Upper lobe of left lung (tissue), 4 donors: Measurements from ENCODE around the gene TRAFD1.

ENCODE experiments used
- POLR2A ChIP-seq, 4 donors: fragments of 450-650 bp; IDR thresholded peaks; one replicate each; pipeline ENCODE4 v1.5.1; 2016 to 2017; ENCODE audit warnings: antibody characterized with exemption in 4 of 4, mild to moderate bottlenecking in 2 of 4
- TF ChIP-seq, protein P1 (sequence below), 6 experiments: fragments of 450-650 bp in 4 of 6; fragments of 200-600 bp in 2 of 6; sonication (generic) in 2 of 6; IDR thresholded peaks; one replicate each; pipeline ENCODE4 v1.5.1; 2016 to 2019; ENCODE audit warnings: antibody characterized with exemption in 6 of 6

- TF ChIP-seq, protein P1, sequence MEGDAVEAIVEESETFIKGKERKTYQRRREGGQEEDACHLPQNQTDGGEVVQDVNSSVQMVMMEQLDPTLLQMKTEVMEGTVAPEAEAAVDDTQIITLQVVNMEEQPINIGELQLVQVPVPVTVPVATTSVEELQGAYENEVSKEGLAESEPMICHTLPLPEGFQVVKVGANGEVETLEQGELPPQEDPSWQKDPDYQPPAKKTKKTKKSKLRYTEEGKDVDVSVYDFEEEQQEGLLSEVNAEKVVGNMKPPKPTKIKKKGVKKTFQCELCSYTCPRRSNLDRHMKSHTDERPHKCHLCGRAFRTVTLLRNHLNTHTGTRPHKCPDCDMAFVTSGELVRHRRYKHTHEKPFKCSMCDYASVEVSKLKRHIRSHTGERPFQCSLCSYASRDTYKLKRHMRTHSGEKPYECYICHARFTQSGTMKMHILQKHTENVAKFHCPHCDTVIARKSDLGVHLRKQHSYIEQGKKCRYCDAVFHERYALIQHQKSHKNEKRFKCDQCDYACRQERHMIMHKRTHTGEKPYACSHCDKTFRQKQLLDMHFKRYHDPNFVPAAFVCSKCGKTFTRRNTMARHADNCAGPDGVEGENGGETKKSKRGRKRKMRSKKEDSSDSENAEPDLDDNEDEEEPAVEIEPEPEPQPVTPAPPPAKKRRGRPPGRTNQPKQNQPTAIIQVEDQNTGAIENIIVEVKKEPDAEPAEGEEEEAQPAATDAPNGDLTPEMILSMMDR (IDR thresholded peaks at IDR 0.05): no peak
- no peak for TF ChIP-seq POLR2A (IDR thresholded peaks at IDR 0.05)
Observed at GRCh38 chr12:112107306-112108201, 17.8 kb upstream of the TRAFD1 start.
